GM12878 (cell line): ENCODE measurements around the gene DOHH. TPM values are rescaled to one million over a fixed set of nuclear protein-coding genes. Genes with fewer than 3 reads are reported as not detected.

Experiments
- BRCA1 ChIP-seq: IDR thresholded peaks from 2 replicates; pipeline ENCODE4 v1.6.1; 2011; ENCODE audit warnings: low read depth, low read length, improper control_type of control experiment
- CBX5 ChIP-seq: sonication (generic); IDR thresholded peaks from 2 replicates; pipeline ENCODE4 v1.6.1; 2016; ENCODE audit warnings: low read depth, moderate library complexity, mild to moderate bottlenecking, inconsistent platforms
- CEBPZ ChIP-seq: fragments of 150-350 bp; IDR thresholded peaks from 2 replicates; pipeline ENCODE4 v1.6.1; 2016; ENCODE audit warnings: low read depth, low read length
- CHD1 ChIP-seq: IDR thresholded peaks from 2 replicates; pipeline ENCODE4 v1.6.1; 2012; ENCODE audit warnings: low read depth, low read length, improper control_type of control experiment
- E2F8 ChIP-seq: fragments of 450-650 bp; IDR thresholded peaks from 2 replicates; pipeline ENCODE4 v1.6.1; 2018; ENCODE audit warnings: mild to moderate bottlenecking, low read depth, moderate library complexity; ENCODE audit not compliant: partially characterized antibody
- GABPA ChIP-seq: IDR thresholded peaks from 2 replicates; pipeline ENCODE4 v1.6.1; 2014; ENCODE audit warnings: antibody characterized with exemption, low read depth, mild to moderate bottlenecking, inconsistent platforms
- POLR2A ChIP-seq: IDR thresholded peaks from 2 replicates; pipeline ENCODE4 v1.6.1; 2011; ENCODE audit warnings: low read depth, mild to moderate bottlenecking, low read length
- TCF3 ChIP-seq: IDR thresholded peaks from 2 replicates; pipeline ENCODE4 v1.6.1; 2012; ENCODE audit warnings: low read depth, mild to moderate bottlenecking, low read length, borderline replicate concordance; ENCODE audit not compliant: insufficient read depth
- ZBED1 ChIP-seq: IDR thresholded peaks from 2 replicates; pipeline ENCODE4 v1.6.1; 2016; ENCODE audit warnings: borderline replicate concordance
- polyA plus RNA-seq, 11 experiments: library from polyadenylated mRNA; depleted of rRNA in 4 of 11; unstranded in 6 of 11; stranded (reverse) in 5 of 11; fragments of >200 nt; fragmentation: Nextera tagmentation in 4 of 11; fragmentation: Illumina TruSeq in 1 of 11; extraction: Ambion mirVana in 4 of 11; extraction: Trizol in 1 of 11; gene quantifications; 1 replicate in 1 of 11; 2 replicates in 10 of 11; pipeline versions ENCODE4 v1.2.1 to v1.2.3, GENCODE V29; 2011 to 2016; ENCODE audit warnings: inconsistent platforms in 2 of 11, missing spikeins in 2 of 11, low read depth in 1 of 11
- total RNA-seq, 4 experiments: library from RNA; depleted of rRNA in 3 of 4; stranded (reverse); fragments of >200 nt in 3 of 4; fragmentation: Illumina TruSeq in 1 of 4; extraction: Trizol in 1 of 4; gene quantifications; 2 replicates each; pipeline versions ENCODE4 v1.2.1 to v1.2.3, GENCODE V29; 2013 to 2021
- TF ChIP-seq, protein P1 (sequence below): IDR thresholded peaks from 2 replicates; pipeline ENCODE4 v1.6.1; 2012; ENCODE audit warnings: low read depth, low read length, improper control_type of control experiment
- TF ChIP-seq, protein P2 (sequence below): IDR thresholded peaks from 2 replicates; pipeline ENCODE4 v1.6.1; 2011; ENCODE audit warnings: low read depth, low read length, improper control_type of control experiment, borderline replicate concordance
- TF ChIP-seq, protein P3 (sequence below): fragments of 450-650 bp; IDR thresholded peaks from 2 replicates; pipeline ENCODE4 v1.6.1; 2016; ENCODE audit warnings: mild to moderate bottlenecking, moderate library complexity, borderline replicate concordance
- TF ChIP-seq, protein P4 (sequence below): fragments of 450-650 bp; IDR thresholded peaks from 2 replicates; pipeline ENCODE4 v1.6.1; 2017; ENCODE audit warnings: low read depth, mild to moderate bottlenecking, moderate library complexity

DOHH gene
- total and polyA plus RNA-seq, 10 of the 15 experiments (the other 5 are each of a cell fraction or from before 2014, with no cell fraction given), result 0.11 to 28.6 (median 11.7) TPM

DNA sequence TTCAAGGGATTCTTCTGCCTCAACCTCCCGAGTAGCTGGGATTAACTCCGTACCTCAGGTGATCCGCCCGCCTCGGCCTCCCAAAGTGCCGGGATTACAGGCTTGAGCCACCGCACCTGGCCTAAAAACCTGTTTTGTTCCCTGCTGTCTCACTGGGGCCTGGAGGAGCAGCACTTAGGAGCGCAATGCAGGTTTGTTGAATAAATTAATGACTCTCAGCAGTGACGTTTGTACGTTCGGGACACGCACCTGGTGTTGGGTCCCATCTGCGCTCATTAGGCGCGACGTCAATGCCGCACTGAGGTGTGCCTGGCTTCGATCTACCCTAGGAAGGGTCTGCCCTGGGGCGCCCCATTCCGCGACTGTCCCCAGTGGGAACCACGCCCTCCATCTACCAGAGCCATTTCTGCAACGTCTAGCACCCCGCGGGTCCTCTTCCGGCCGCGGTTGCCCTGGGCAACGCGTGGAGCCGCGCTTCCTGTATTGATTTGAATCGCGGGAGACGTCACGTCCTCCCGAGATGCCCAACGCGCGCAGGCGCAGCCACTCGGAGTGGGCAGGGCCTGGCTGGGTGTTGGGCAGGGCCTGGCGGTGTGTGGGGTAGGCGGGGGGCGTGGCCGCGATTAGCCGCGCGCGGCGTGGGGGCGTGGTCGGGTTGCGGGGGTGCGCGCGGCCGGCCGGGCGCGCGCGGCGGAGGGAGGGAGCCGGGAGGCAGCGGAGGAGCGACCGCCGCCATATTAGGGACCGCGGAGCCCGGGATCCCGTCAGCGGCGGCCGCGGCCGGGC is 5.3 kb upstream of the DOHH start, which contains the start of gene FZR1 (continued):
- TF ChIP-seq, protein P1, sequence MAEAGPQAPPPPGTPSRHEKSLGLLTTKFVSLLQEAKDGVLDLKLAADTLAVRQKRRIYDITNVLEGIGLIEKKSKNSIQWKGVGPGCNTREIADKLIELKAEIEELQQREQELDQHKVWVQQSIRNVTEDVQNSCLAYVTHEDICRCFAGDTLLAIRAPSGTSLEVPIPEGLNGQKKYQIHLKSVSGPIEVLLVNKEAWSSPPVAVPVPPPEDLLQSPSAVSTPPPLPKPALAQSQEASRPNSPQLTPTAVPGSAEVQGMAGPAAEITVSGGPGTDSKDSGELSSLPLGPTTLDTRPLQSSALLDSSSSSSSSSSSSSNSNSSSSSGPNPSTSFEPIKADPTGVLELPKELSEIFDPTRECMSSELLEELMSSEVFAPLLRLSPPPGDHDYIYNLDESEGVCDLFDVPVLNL, result peak; percentile 87
- TF ChIP-seq GABPA (peak; percentile 83), POLR2A (peak; percentile 85), CHD1 (no peak), CBX5 (no peak), ZBED1 (no peak), CEBPZ (no peak), E2F8 (no peak), BRCA1 (no peak), TCF3 (no peak)
- TF ChIP-seq, protein P2, sequence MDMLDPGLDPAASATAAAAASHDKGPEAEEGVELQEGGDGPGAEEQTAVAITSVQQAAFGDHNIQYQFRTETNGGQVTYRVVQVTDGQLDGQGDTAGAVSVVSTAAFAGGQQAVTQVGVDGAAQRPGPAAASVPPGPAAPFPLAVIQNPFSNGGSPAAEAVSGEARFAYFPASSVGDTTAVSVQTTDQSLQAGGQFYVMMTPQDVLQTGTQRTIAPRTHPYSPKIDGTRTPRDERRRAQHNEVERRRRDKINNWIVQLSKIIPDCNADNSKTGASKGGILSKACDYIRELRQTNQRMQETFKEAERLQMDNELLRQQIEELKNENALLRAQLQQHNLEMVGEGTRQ, result no peak
- TF ChIP-seq, protein P3, sequence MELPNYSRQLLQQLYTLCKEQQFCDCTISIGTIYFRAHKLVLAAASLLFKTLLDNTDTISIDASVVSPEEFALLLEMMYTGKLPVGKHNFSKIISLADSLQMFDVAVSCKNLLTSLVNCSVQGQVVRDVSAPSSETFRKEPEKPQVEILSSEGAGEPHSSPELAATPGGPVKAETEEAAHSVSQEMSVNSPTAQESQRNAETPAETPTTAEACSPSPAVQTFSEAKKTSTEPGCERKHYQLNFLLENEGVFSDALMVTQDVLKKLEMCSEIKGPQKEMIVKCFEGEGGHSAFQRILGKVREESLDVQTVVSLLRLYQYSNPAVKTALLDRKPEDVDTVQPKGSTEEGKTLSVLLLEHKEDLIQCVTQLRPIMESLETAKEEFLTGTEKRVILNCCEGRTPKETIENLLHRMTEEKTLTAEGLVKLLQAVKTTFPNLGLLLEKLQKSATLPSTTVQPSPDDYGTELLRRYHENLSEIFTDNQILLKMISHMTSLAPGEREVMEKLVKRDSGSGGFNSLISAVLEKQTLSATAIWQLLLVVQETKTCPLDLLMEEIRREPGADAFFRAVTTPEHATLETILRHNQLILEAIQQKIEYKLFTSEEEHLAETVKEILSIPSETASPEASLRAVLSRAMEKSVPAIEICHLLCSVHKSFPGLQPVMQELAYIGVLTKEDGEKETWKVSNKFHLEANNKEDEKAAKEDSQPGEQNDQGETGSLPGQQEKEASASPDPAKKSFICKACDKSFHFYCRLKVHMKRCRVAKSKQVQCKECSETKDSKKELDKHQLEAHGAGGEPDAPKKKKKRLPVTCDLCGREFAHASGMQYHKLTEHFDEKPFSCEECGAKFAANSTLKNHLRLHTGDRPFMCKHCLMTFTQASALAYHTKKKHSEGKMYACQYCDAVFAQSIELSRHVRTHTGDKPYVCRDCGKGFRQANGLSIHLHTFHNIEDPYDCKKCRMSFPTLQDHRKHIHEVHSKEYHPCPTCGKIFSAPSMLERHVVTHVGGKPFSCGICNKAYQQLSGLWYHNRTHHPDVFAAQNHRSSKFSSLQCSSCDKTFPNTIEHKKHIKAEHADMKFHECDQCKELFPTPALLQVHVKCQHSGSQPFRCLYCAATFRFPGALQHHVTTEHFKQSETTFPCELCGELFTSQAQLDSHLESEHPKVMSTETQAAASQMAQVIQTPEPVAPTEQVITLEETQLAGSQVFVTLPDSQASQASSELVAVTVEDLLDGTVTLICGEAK, result peak; percentile 88
- TF ChIP-seq, protein P4, sequence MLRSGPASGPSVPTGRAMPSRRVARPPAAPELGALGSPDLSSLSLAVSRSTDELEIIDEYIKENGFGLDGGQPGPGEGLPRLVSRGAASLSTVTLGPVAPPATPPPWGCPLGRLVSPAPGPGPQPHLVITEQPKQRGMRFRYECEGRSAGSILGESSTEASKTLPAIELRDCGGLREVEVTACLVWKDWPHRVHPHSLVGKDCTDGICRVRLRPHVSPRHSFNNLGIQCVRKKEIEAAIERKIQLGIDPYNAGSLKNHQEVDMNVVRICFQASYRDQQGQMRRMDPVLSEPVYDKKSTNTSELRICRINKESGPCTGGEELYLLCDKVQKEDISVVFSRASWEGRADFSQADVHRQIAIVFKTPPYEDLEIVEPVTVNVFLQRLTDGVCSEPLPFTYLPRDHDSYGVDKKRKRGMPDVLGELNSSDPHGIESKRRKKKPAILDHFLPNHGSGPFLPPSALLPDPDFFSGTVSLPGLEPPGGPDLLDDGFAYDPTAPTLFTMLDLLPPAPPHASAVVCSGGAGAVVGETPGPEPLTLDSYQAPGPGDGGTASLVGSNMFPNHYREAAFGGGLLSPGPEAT, result 0 out of 2 replicates have a peak, but pooled peaks have one; percentile 37
